Endothelial cell of umbilical vein (primary cell): ENCODE measurements around the gene RPL10A. TPM values are rescaled to one million over a fixed set of nuclear protein-coding genes. Genes with fewer than 3 reads are reported as not detected.

Source experiments
- BruUV-seq: library from RNA; stranded (reverse); fragments of 400-500 nt; replicated peaks from 2 replicates; lab custom pipeline; 2021; lab: Mats Ljungman, UMichigan
- CTCF ChIA-PET: fragments of 300-600, 350-600 bp; sonication (Branson Sonifier 250); formaldehyde crosslinking; loops from one replicate; lab custom pipeline; 2021; ENCODE audit warnings: antibody characterized with exemption, inconsistent platforms; lab: Charles Lee
- POLR2A ChIA-PET: fragments of 300-600, 350-600 bp; sonication (Branson Sonifier 250); formaldehyde crosslinking; loops from one replicate; lab custom pipeline; 2021; ENCODE audit warnings: antibody characterized with exemption, inconsistent platforms; lab: Charles Lee
- DNase-seq: peaks from one replicate; pipeline ENCODE4 v3.0.0-alpha.2; 2011; ENCODE audit warnings: low read depth, low spot score
- FAIRE-seq: peaks from 2 replicates; lab custom pipeline; 2011; peaks lifted over from hg19 to GRCh38; lab: Jason Lieb, UNC
- H2AFZ ChIP-seq: 2 replicates; pipeline ENCODE4 v1.6.0; 2012; ENCODE audit warnings: low read depth, low read length, control low read depth, inconsistent platforms
- H3K27ac ChIP-seq: 2 replicates; pipeline ENCODE4 v1.5.1; 2011; ENCODE audit warnings: low read depth, mild to moderate bottlenecking, control low read depth, low read length, moderate library complexity; ENCODE audit not compliant: insufficient read depth
- H3K27me3 ChIP-seq, 2 experiments: 2 replicates each; pipeline versions ENCODE4 v1.6.0 to v1.6.1; 2011; ENCODE audit warnings: low read length in 2 of 2, mixed read lengths in 1 of 2; ENCODE audit not compliant: control insufficient read depth in 2 of 2, insufficient read depth in 2 of 2
- H3K36me3 ChIP-seq, 2 experiments: 2 replicates in 1 of 2; 3 replicates in 1 of 2; pipeline ENCODE4 v1.5.1; 2011; ENCODE audit warnings: low read length in 2 of 2, mild to moderate bottlenecking in 1 of 2, moderate library complexity in 1 of 2; ENCODE audit not compliant: control insufficient read depth in 2 of 2, insufficient read depth in 2 of 2; ENCODE audit errors: extremely low read depth in 1 of 2
- H3K4me1 ChIP-seq: 3 replicates; pipeline ENCODE4 v1.5.1; 2011; ENCODE audit warnings: mild to moderate bottlenecking, low read length; ENCODE audit not compliant: control insufficient read depth, insufficient read depth; ENCODE audit errors: extremely low read depth
- H3K4me2 ChIP-seq: 2 replicates; pipeline ENCODE4 v1.6.1; 2011; ENCODE audit warnings: low read length, control low read depth, mixed read lengths; ENCODE audit not compliant: insufficient read depth
- H3K4me3 ChIP-seq, 3 experiments: fragments of 200-600 bp in 1 of 3; sonication (generic), shearing (Covaris generic) in 1 of 3; replicated peaks in 1 of 3; 2 replicates each; pipeline ENCODE4 v1.5.1; 2011 to 2016; ENCODE audit warnings: control low read depth in 3 of 3, low read length in 3 of 3, mild to moderate bottlenecking in 2 of 3, inconsistent platforms in 1 of 3, low read depth in 1 of 3, moderate library complexity in 1 of 3; ENCODE audit not compliant: insufficient read depth in 1 of 3
- H3K79me2 ChIP-seq: 2 replicates; pipeline ENCODE4 v1.6.0; 2012; ENCODE audit warnings: low read length, inconsistent platforms; ENCODE audit not compliant: control insufficient read depth, insufficient read depth
- H3K9ac ChIP-seq: replicated peaks from 2 replicates; pipeline ENCODE3; 2011; ENCODE audit warnings: low read length, control low read depth; ENCODE audit not compliant: insufficient read depth; ENCODE audit errors: extremely low read depth
- H3K9me1 ChIP-seq: replicated peaks from 3 replicates; pipeline ENCODE4 v1.6.0; 2011; ENCODE audit warnings: mild to moderate bottlenecking, low read length; ENCODE audit not compliant: control insufficient read depth, insufficient read depth; ENCODE audit errors: extremely low read depth
- H3K9me3 ChIP-seq: replicated peaks from 2 replicates; pipeline ENCODE4 v1.5.1; 2012; ENCODE audit warnings: low read length, inconsistent platforms; ENCODE audit not compliant: control insufficient read depth, insufficient read depth
- H4K20me1 ChIP-seq: replicated peaks from 2 replicates; pipeline ENCODE3; 2011; ENCODE audit warnings: mild to moderate bottlenecking, low read length; ENCODE audit not compliant: control insufficient read depth, insufficient read depth; ENCODE audit errors: extremely low read depth
- CTCF ChIP-seq, 2 donors: IDR thresholded peaks; 1 replicate in 1 of 2; 2 replicates in 1 of 2; pipeline ENCODE4 v1.5.1; 2011; ENCODE audit warnings: low read length in 2 of 2, mild to moderate bottlenecking in 2 of 2, moderate library complexity in 2 of 2, control low read depth in 1 of 2, inconsistent platforms in 1 of 2, low read depth in 1 of 2; ENCODE audit not compliant: insufficient read depth in 1 of 2; ENCODE audit errors: extremely low read depth in 1 of 2
- EZH2 ChIP-seq: IDR thresholded peaks from 2 replicates; pipeline ENCODE4 v1.6.1; 2012; ENCODE audit warnings: borderline replicate concordance, low read depth, mild to moderate bottlenecking, moderate library complexity, low read length, inconsistent platforms; ENCODE audit not compliant: severe bottlenecking
- FOS ChIP-seq: IDR thresholded peaks from 2 replicates; pipeline ENCODE4 v1.6.1; 2011; ENCODE audit warnings: mild to moderate bottlenecking, low read length, moderate library complexity, borderline replicate concordance; ENCODE audit not compliant: insufficient read depth
- GATA2 ChIP-seq: IDR thresholded peaks from 2 replicates; pipeline ENCODE4 v1.7.0; 2011; ENCODE audit warnings: low read depth, mild to moderate bottlenecking, moderate library complexity, mixed read lengths, low read length; ENCODE audit not compliant: insufficient read length, insufficient read depth
- JUN ChIP-seq: IDR thresholded peaks from 2 replicates; pipeline ENCODE4 v1.6.1; 2011; ENCODE audit warnings: borderline replicate concordance, low read depth; ENCODE audit not compliant: insufficient read length, insufficient read depth
- MAX ChIP-seq: IDR thresholded peaks from 2 replicates; pipeline ENCODE4 v1.6.1; 2011; ENCODE audit not compliant: insufficient read depth, insufficient read length
- MYC ChIP-seq: IDR thresholded peaks from one replicate; pipeline ENCODE4 v1.6.1; 2011; ENCODE audit warnings: mild to moderate bottlenecking, low read depth, low read length
- POLR2A ChIP-seq: IDR thresholded peaks from 2 replicates; pipeline ENCODE4 v1.6.1; 2012; ENCODE audit warnings: low read depth, mild to moderate bottlenecking, control low read depth, low read length
- POLR2AphosphoS5 ChIP-seq: IDR thresholded peaks from 2 replicates; pipeline ENCODE4 v1.6.1; 2012; ENCODE audit warnings: low read depth, mild to moderate bottlenecking, control low read depth, low read length, moderate library complexity; ENCODE audit not compliant: insufficient read depth
- dilution Hi-C: fragments of 300-500 bp; cut with MboI; formaldehyde crosslinking; loops from one replicate; pipeline ENCODE4 v1.15.0; 2019; ENCODE audit warnings: low sequenced_read_pairs; ENCODE audit not compliant: extremely low pct_ligation_motif_present
- intact Hi-C: fragments of 100-400 bp; cut with micrococcal nuclease; formaldehyde crosslinking; loops from one replicate; pipeline ENCODE4 v1.10.0; 2022
- polyA plus RNA-seq, 4 experiments: library from polyadenylated mRNA; depleted of rRNA in 3 of 4; stranded (reverse) in 3 of 4; unstranded in 1 of 4; fragments of >200 nt; gene quantifications; 2 replicates each; pipeline versions ENCODE4 v1.2.1 to v1.2.3, GENCODE V29; 2011 to 2012; ENCODE audit warnings: missing spikeins in 1 of 4
- total RNA-seq: library from RNA; stranded (reverse); gene quantifications from 2 replicates; pipeline ENCODE4 v1.2.3, GENCODE V29; 2021

RPL10A gene
- total and polyA plus RNA-seq, 2 donors (not counting 3 experiments of a cell fraction or from before 2014, with no cell fraction given): 1,339 to 1,956 TPM

- H4K20me1 ChIP-seq: no peaks in the 10 kb centered on the region
- H3K9me1 ChIP-seq: no peaks in the 10 kb centered on the region
- ChIA-PET POLR2A (no interaction called here), CTCF (interaction anchor here (0.6 to 0.8 kb wide), 2 partner anchors 27 to 259 kb away, joined by 3 read pairs; no protein-coding TSS in a partner anchor)
- intact Hi-C loops (no loop called here), dilution Hi-C loops (no loop called here)
- TF ChIP-seq GATA2 (no peak), FOS (no peak), MYC (no peak), POLR2AphosphoS5 (no peak), EZH2 (no peak)
- H3K9ac ChIP-seq: no peak overlapping the region
- no peak overlapping the region for H3K27ac ChIP-seq
- no peak overlapping the region for H3K4me3 ChIP-seq
- no TSS peak for BruUV-seq
- no peak for DNase-seq
- no peaks in the 10 kb centered on the region for H3K36me3 ChIP-seq
- no peak for FAIRE-seq
- no peaks in the 10 kb centered on the region for H3K27me3 ChIP-seq
- no peaks in the 10 kb centered on the region for H3K79me2 ChIP-seq
- H2AFZ ChIP-seq: no peak overlapping the region
- no peak overlapping the region for H3K4me2 ChIP-seq
- no peaks in the 10 kb centered on the region for H3K9me3 ChIP-seq
- no peaks in the 10 kb centered on the region for H3K4me1 ChIP-seq
These were observed 10.1 kb downstream of the RPL10A start for GRCh38 chr6:35478259-35478658.

- BruUV-seq: no TSS peak
- no peaks in the 10 kb centered on the region for H4K20me1 ChIP-seq
- no peak overlapping the region for H2AFZ ChIP-seq
- no peak for FAIRE-seq
- ChIA-PET CTCF (interaction anchor here (1.2 to 2.3 kb wide), 3 partner anchors 11 to 137 kb away, joined by 4 to 8 read pairs (median 4); partner anchors contain the start of genes PPARD and TEAD3), POLR2A (interaction anchor here (0.6 kb wide), 1 partner anchor 505 kb away, joined by 3 read pairs; no protein-coding TSS in a partner anchor)
- H3K9ac ChIP-seq: no peak overlapping the region
- DNase-seq: no peak
- no peak overlapping the region for H3K4me3 ChIP-seq
- H3K4me1 ChIP-seq: no peaks in the 10 kb centered on the region
- no peak for TF ChIP-seq CTCF (IDR thresholded peaks at IDR 0.05; ENCODE audit: extremely low read depth in 1 of 2, insufficient read depth in 1 of 2, low read depth in 1 of 2, low read length in 2 of 2)
- no peak for TF ChIP-seq JUN
- TF ChIP-seq GATA2: no peak
- TF ChIP-seq MYC: no peak
- no peak for TF ChIP-seq MAX
- TF ChIP-seq POLR2A: no peak
- no peak for TF ChIP-seq EZH2
- no peak for TF ChIP-seq POLR2AphosphoS5
- no peak for TF ChIP-seq FOS
- no peak overlapping the region for H3K4me2 ChIP-seq
- no peaks in the 10 kb centered on the region for H3K27me3 ChIP-seq
- H3K27ac ChIP-seq: no peak overlapping the region
- no peaks in the 10 kb centered on the region for H3K36me3 ChIP-seq
- no peaks in the 10 kb centered on the region for H3K9me1 ChIP-seq
- dilution Hi-C loops: no loop called here
- no peaks in the 10 kb centered on the region for H3K9me3 ChIP-seq
- intact Hi-C loops: no loop called here
- no peaks in the 10 kb centered on the region for H3K79me2 ChIP-seq
These were observed 12.0 kb downstream of the RPL10A start for GRCh38 chr6:35480176-35480575.
